Activated T-helper 1 cell treated with anti-CD3 and anti-CD28 coated beads, Interleukin-2, amount 50 U/mL, for 16 hours (primary cell): ENCODE results near the gene CCL4.
"Not testable (repeated sequence)": the region's sequence is repeated elsewhere in the genome, so short reads cannot be mapped to it uniquely, and the experiment has no call there.

ENCODE experiments used
- DNase-seq, 2 donors: peaks; one replicate each; pipeline ENCODE4 v3.0.0-alpha.2; 2020; ENCODE audit warnings: low read depth in 1 of 2, low spot score in 1 of 2

Gene CCL4

GRCh38 chr17:36103401-36103975 is at the start of gene CCL4:
Gene CCL4, plus strand, starts transcription at chr17:36103827. Its CDS starts 79 bp downstream, at chr17:36103906.
- not testable (repeated sequence) for DNase-seq

- no peak for DNase-seq
Measured at GRCh38 chr17:36055171-36055570, 48.5 kb upstream of the CCL4 start.

GRCh38 chr17:36055921-36056520 is 47.6 kb upstream of the CCL4 start:
- DNase-seq, result no peak

- no peak for DNase-seq
Measured at GRCh38 chr17:36057911-36058310, 45.7 kb upstream of the CCL4 start.

- DNase-seq, result no peak
Measured at GRCh38 chr17:36059406-36059805, 44.2 kb upstream of the CCL4 start.

DNA sequence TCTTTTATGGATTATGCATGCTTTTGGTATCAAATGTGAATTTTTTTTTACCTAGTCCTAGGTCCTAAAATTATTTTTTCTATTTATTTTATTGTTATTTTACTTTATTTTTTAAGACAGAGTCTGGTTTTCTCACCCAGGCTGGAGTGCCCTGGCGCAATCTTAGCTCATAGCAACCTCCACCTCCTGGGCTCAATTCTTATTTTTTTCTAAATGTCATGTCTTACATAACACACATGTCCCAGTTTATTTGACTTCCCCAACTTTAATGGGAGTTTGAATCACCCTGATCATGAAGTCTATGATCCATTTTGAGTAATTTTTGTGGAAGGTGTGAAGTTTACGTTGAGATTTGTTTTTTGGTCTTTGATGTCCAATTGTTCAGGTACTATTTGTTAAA is 42.8 kb upstream of the CCL4 start:
- no peak for DNase-seq

DNA sequence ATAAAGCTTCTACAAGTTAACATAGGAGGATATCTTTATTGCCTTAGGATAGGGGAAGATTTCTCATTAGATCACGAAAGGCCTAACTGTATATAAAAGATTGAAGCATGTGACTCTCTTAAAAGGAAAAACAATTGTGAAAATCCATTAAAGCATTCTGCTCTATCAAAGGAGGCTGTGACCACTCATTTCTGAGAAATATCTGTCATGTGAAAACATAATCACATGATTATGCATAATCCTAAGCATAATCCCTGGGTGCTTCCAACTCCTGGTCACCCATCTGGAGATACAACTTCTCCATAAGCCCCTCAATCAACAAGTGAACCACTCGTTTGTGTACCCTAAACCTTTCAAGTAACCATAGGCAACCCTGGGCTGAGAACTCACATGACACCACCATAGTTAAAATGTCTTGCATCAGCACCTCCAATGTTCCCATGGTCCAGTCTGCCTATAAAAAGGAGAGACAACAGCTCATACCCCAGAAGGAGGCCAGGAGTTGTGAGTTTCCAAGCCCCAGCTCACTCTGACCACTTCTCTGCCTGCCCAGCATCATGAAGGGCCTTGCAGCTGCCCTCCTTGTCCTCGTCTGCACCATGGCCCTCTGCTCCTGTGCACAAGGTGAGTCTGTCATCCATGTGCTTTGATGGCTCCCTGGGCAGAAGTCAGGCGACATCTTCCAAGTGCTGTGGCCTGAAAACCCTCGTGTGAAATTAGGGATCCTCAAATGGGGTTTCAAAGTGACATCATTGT is 39.7 kb upstream of the CCL4 start, which contains the start of gene CCL18:
Gene CCL18, plus strand, starts transcription at position 487 of the 756 bp plus-strand sequence. Its CDS starts 71 bp downstream, at position 558.
- DNase-seq, result no peak

- DNase-seq, result no peak
Measured at GRCh38 chr17:36066365-36066985, 37.2 kb upstream of the CCL4 start.

- DNase-seq, result no peak
Measured at GRCh38 chr17:36068524-36068923, 35.1 kb upstream of the CCL4 start.

GRCh38 chr17:36069136-36069535 is 34.5 kb upstream of the CCL4 start:
- DNase-seq, result no peak

DNA sequence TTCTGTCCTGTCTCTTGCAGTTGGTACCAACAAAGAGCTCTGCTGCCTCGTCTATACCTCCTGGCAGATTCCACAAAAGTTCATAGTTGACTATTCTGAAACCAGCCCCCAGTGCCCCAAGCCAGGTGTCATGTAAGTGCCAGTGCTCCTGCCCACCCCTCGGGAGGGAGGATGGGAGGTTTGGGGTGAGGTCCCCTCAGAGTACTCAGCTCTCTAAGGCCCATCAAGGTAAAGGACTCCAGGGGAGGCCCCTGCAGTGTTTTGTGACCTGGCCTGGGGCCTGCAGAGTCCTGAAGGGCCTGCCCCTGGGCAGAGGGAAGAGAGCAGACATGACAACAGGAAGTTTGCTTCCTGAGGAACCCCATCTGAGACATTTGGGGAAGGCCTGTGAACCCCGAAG is 33.2 kb upstream of the CCL4 start:
- no peak for DNase-seq

GRCh38 chr17:36071751-36072150 is 31.9 kb upstream of the CCL4 start:
- DNase-seq, result no peak

GRCh38 chr17:36072431-36073121 is 31.1 kb upstream of the CCL4 start:
- peak in 1 of 2 donors; percentile 29 for DNase-seq

GRCh38 chr17:36074365-36074764 is 29.3 kb upstream of the CCL4 start:
- DNase-seq, result no peak

DNA sequence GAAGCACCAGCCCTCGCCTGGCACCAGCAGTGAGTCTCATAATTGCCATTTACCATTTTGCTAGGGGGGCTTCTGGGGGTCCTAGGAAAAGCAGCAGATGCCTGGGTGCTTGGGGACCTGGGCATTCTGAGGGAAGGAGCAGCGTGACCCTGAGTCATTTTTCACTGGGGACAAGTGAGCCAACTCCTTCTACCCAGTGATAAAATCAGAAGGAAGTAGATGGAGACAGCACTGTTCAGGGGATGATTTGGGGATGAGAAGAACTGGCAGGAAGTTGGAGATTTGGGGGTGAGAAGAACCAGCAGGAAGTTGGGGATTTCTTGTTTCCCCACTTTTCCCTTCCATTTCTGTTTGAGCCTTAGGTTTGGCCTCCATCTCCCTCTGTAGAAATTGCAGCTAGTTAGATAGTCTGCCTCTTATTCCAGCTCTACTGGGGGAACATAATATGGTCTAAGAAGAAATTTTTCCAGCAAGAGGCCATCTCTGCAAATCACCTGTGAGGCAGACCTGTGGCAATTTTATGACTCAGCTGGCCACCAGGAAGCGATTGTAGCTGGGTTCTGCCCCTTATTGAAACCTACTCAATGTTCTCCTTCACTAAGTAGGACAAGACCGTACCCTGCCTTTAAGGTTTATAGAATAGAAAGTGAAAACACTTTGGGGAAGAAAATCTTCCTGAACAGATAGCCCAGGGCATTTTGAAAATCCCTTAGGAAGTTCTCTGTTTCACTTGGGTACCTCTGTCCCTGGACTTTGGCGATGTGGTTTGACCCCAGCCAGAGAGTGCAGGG is 21.8 kb upstream of the CCL4 start:
- DNase-seq, result not testable (repeated sequence)

DNA sequence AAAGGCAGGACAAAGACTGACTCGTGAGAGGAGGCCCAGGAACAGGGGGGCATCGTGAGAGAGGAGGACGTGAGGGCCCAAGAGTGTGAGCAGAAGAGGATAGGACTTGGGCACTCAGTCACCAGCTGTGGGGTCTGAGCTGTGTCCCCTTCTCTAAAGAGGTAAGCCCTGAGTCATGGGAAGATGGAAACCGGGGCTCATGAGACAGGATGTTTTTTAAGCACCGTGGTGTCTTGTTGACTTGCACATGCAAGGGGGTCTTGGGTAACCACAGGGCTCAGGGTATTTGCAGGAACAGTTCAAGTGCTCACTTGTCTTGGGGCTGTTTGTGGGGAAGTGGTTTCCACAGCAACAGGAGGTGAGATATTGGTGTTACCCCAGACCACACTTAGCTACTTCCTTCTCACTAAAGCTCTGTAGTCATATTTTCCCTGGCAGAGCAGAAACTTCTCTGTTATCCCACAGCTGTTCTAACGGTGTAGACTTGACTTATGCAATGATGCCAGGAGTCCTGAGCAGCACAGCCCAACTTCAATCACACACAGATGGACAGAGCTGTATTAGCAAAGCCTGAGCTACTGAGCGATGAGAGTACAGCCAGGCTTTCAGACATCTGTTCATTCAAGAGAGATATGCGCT is 21.0 kb upstream of the CCL4 start:
- DNase-seq, result not testable (repeated sequence)

- DNase-seq, result not testable (repeated sequence)
Measured at GRCh38 chr17:36083691-36084090, 19.9 kb upstream of the CCL4 start.

GRCh38 chr17:36085765-36086164 is 17.9 kb upstream of the CCL4 start:
- DNase-seq, result no peak

- DNase-seq, result no peak
Measured at GRCh38 chr17:36086791-36087190, 16.8 kb upstream of the CCL4 start.

- not testable (repeated sequence) for DNase-seq
Measured at GRCh38 chr17:36087471-36087870, 16.2 kb upstream of the CCL4 start.
